ENCODE data around the gene SLC10A1. TPM values are rescaled to one million over a fixed set of nuclear protein-coding genes. Genes with fewer than 3 reads are reported as not detected.

The SLC10A1 gene
- total RNA-seq, 1 donor from 2014 or later = not detected

DNA sequence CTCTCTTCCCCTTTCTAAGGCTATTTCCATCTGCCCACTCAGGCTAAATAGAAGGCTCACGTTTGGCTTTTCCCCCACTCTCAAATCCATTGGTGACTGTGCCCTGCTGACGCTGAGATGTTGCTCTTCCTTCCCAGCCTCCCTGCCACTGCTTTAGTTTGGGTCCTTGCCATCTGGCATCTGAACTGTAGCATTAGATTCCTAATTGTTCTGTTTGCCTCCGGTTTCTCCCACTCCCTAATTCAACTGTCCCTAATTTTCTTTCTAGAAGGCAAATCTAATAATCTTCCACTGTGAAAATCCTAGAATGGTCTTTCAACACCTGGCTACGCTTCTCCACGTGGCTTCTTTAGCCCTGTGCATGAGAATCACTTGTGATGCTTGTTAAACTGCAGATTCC, 44.6 kb upstream of the SLC10A1 start:
- Histone ChIP-seq H3K36me3 (ENCODE audit: control insufficient read depth, insufficient read depth, low read length) (no peaks in the 10 kb centered on the region), H3K27me3 (ENCODE audit: control insufficient read depth, insufficient read depth, low read length) (peaks cover 8% of the 10 kb centered on the region), H3K4me3 (ENCODE audit: low read depth, low read length) (no peak overlapping the region)
- no peak for DNase-seq (ENCODE audit: low read depth)
- no peak for TF ChIP-seq CTCF (IDR thresholded peaks at IDR 0.05; ENCODE audit: insufficient read depth, low read length, poor library complexity, severe bottlenecking)

DNA sequence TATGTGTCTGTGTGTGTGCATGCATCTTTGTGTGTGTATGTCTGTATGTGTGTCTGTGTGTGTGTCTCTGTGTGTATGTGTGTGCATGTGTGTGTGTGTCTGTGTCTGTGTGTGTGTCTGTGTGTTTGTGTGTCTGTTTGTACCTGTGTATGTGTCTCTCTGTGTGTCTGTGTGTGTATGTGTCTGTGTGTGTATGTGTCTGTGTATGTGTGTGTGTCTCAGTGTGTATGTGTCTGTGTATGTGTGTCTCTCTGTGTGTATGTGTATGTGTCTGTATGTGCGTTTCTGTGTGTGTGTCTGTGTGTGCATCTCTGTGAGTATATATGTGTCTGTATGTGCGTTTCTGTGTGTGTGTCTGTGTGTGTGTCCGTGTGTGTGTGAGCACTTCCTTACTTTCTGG, 42.6 kb upstream of the SLC10A1 start:
- Histone ChIP-seq H3K36me3 (ENCODE audit: control insufficient read depth, insufficient read depth, low read length) (no peaks in the 10 kb centered on the region), H3K4me3 (ENCODE audit: low read depth, low read length) (no peak overlapping the region), H3K27me3 (ENCODE audit: control insufficient read depth, insufficient read depth, low read length) (peaks cover 8% of the 10 kb centered on the region)
- no peak for DNase-seq (ENCODE audit: low read depth)
- no peak for TF ChIP-seq CTCF (IDR thresholded peaks at IDR 0.05; ENCODE audit: insufficient read depth, low read length, poor library complexity, severe bottlenecking)

- H3K36me3 ChIP-seq (ENCODE audit: control insufficient read depth, insufficient read depth, low read length) = no peaks in the 10 kb centered on the region
- H3K27me3 ChIP-seq (ENCODE audit: control insufficient read depth, insufficient read depth, low read length) = peaks cover 6% of the 10 kb centered on the region
- TF ChIP-seq CTCF (IDR thresholded peaks at IDR 0.05; ENCODE audit: insufficient read depth, low read length, poor library complexity, severe bottlenecking) = no peak
- DNase-seq (ENCODE audit: low read depth) = no peak
- H3K4me3 ChIP-seq (ENCODE audit: low read depth, low read length) = no peak overlapping the region
These were observed 41.9 kb upstream of the SLC10A1 start for GRCh38 chr14:69838881-69839416.

GRCh38 chr14:69828879-69829278, 31.8 kb upstream of the SLC10A1 start:
- Histone ChIP-seq H3K27me3 (ENCODE audit: control insufficient read depth, insufficient read depth, low read length) (no peaks in the 10 kb centered on the region), H3K36me3 (ENCODE audit: control insufficient read depth, insufficient read depth, low read length) (no peaks in the 10 kb centered on the region), H3K4me3 (ENCODE audit: low read depth, low read length) (no peak overlapping the region)
- no peak for TF ChIP-seq CTCF (IDR thresholded peaks at IDR 0.05; ENCODE audit: insufficient read depth, low read length, poor library complexity, severe bottlenecking)
- no peak for DNase-seq (ENCODE audit: low read depth)

- Histone ChIP-seq H3K4me3 (ENCODE audit: low read depth, low read length) (no peak overlapping the region), H3K27me3 (ENCODE audit: control insufficient read depth, insufficient read depth, low read length) (no peaks in the 10 kb centered on the region), H3K36me3 (ENCODE audit: control insufficient read depth, insufficient read depth, low read length) (no peaks in the 10 kb centered on the region)
- no peak for TF ChIP-seq CTCF (IDR thresholded peaks at IDR 0.05; ENCODE audit: insufficient read depth, low read length, poor library complexity, severe bottlenecking)
- no peak for DNase-seq (ENCODE audit: low read depth)
These were observed 31.3 kb upstream of the SLC10A1 start for GRCh38 chr14:69828354-69828753.

DNA sequence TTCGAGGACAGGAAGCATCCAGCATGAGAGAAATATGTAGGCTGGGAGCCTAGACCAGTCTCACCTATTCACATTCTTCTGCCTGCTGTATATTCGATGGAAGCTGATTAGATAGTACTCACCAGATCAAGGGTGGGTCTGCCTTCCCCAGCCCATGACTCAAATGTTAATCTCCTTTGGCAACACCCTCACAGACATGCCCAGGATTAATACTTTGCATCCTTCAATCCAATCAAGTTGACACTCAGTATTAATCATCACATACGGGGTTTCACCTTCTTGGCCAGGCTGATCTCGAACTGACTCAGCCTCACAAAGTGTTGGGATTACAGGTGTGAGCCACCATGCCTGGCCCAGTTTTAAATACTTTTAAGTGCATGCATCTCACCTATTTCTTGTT, 30.5 kb upstream of the SLC10A1 start:
- Histone ChIP-seq H3K4me3 (ENCODE audit: low read depth, low read length) (no peak overlapping the region), H3K36me3 (ENCODE audit: control insufficient read depth, insufficient read depth, low read length) (no peaks in the 10 kb centered on the region), H3K27me3 (ENCODE audit: control insufficient read depth, insufficient read depth, low read length) (no peaks in the 10 kb centered on the region)
- DNase-seq (ENCODE audit: low read depth) = no peak
- TF ChIP-seq CTCF (IDR thresholded peaks at IDR 0.05; ENCODE audit: insufficient read depth, low read length, poor library complexity, severe bottlenecking) = no peak

All from kidney epithelial cell (primary cell).